SK-N-SH (cell line): ENCODE data around the gene AFAP1.

Source experiments
- CHD2 ChIP-seq: fragments of 150-350 bp; IDR thresholded peaks from 2 replicates; pipeline ENCODE4 v1.6.1; 2018; ENCODE audit warnings: low read length; ENCODE audit not compliant: partially characterized antibody
- CTCF ChIP-seq: fragments of 200-600 bp; sonication (generic); IDR thresholded peaks from 2 replicates; pipeline ENCODE4 v1.6.1; 2017; ENCODE audit warnings: antibody characterized with exemption, mild to moderate bottlenecking, moderate library complexity
- ELF1 ChIP-seq: IDR thresholded peaks from 2 replicates; pipeline ENCODE4 v1.4.0; 2012
- EZH2phosphoT487 ChIP-seq: fragments of 200-600 bp; sonication (generic); IDR thresholded peaks from 2 replicates; pipeline ENCODE4 v1.6.1; 2017; ENCODE audit warnings: low read depth, mixed run types, mild to moderate bottlenecking, antibody characterized with exemption, moderate library complexity, borderline replicate concordance
- MXI1 ChIP-seq: IDR thresholded peaks from 2 replicates; pipeline ENCODE4 v1.6.1; 2012; ENCODE audit warnings: mild to moderate bottlenecking, low read depth, low read length, improper control_type of control experiment
- POLR2AphosphoS5 ChIP-seq: IDR thresholded peaks from 2 replicates; pipeline ENCODE4 v1.6.1; 2012; ENCODE audit warnings: low read depth, low read length
- REST ChIP-seq: IDR thresholded peaks from 2 replicates; pipeline ENCODE4 v1.6.1; 2012; ENCODE audit warnings: mild to moderate bottlenecking, low read depth, low read length, moderate library complexity
- RFX5 ChIP-seq: IDR thresholded peaks from 2 replicates; pipeline ENCODE4 v1.6.1; 2012; ENCODE audit warnings: mild to moderate bottlenecking, improper control_type of control experiment, low read length
- TF ChIP-seq, protein P1 (sequence below): IDR thresholded peaks from 2 replicates; pipeline ENCODE4; 2012

- TF ChIP-seq CTCF, result no peak
- TF ChIP-seq ELF1, result no peak
- TF ChIP-seq REST, result no peak
- TF ChIP-seq CHD2, result no peak
- TF ChIP-seq RFX5, result no peak
- no peak for TF ChIP-seq MXI1
- no peak for TF ChIP-seq EZH2phosphoT487
- TF ChIP-seq, protein P1, sequence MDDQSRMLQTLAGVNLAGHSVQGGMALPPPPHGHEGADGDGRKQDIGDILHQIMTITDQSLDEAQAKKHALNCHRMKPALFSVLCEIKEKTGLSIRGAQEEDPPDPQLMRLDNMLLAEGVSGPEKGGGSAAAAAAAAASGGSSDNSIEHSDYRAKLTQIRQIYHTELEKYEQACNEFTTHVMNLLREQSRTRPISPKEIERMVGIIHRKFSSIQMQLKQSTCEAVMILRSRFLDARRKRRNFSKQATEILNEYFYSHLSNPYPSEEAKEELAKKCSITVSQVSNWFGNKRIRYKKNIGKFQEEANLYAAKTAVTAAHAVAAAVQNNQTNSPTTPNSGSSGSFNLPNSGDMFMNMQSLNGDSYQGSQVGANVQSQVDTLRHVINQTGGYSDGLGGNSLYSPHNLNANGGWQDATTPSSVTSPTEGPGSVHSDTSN, result no peak
- TF ChIP-seq POLR2AphosphoS5, result no peak
Measured at GRCh38 chr4:7865533-7865932, 74.1 kb downstream of the AFAP1 start.
